HUES64 (cell line): ENCODE data around the gene DALRD3.
"Not testable (repeated sequence)": the region's sequence is repeated elsewhere in the genome, so short reads cannot be mapped to it uniquely, and the experiment has no call there.

Experiments
- H3K27ac ChIP-seq: 2 replicates; pipeline ENCODE4 v1.7.0; 2013; ENCODE audit warnings: low read depth, low read length, inconsistent platforms
- H3K27me3 ChIP-seq: 2 replicates; pipeline ENCODE4 v1.6.1; 2013; ENCODE audit warnings: mild to moderate bottlenecking, low read length; ENCODE audit not compliant: insufficient read depth
- H3K36me3 ChIP-seq: 2 replicates; pipeline ENCODE4 v1.6.1; 2013; ENCODE audit warnings: mild to moderate bottlenecking, low read length; ENCODE audit not compliant: insufficient read depth
- H3K4me1 ChIP-seq: 2 replicates; pipeline ENCODE4 v1.6.1; 2013; ENCODE audit warnings: mild to moderate bottlenecking, low read length, moderate library complexity; ENCODE audit not compliant: insufficient read depth
- H3K4me3 ChIP-seq: 2 replicates; pipeline ENCODE4 v1.5.1; 2013; ENCODE audit warnings: mild to moderate bottlenecking, low read length, moderate library complexity
- H3K9ac ChIP-seq: 2 replicates; pipeline ENCODE4 v1.6.1; 2013; ENCODE audit warnings: mild to moderate bottlenecking, low read depth, low read length
- H3K9me3 ChIP-seq: 2 replicates; pipeline ENCODE4 v1.6.1; 2013; ENCODE audit warnings: low read depth, low read length; ENCODE audit not compliant: insufficient read depth
- WGBS: fragments of 150-250, 120-280 bp; methylation state at CpG from one replicate; pipeline ENCODE4 v1.1.7; 2013; ENCODE audit warnings: missing lambda C conversion rate; 5-methylcytosine and 5-hydroxymethylcytosine counted together

DALRD3 gene

GRCh38 chr3:49013113-49013737 is 5.2 kb downstream of the DALRD3 start:
- H3K27me3 ChIP-seq: no peaks in the 10 kb centered on the region
- no peaks in the 10 kb centered on the region for H3K9me3 ChIP-seq
- 0 out of 2 replicates have a peak, but pooled peaks cover 5% of the 10 kb centered on the region for H3K4me1 ChIP-seq
- peaks cover 61% of the 10 kb centered on the region for H3K36me3 ChIP-seq
- no peak overlapping the region for H3K27ac ChIP-seq
- H3K9ac ChIP-seq: no peak overlapping the region
- 95% methylated on average over 19 of the region's 19 CpGs for WGBS
- H3K4me3 ChIP-seq: no peak overlapping the region

- WGBS: 94% methylated on average over 17 of the region's 17 CpGs
- Histone ChIP-seq H3K36me3 (peaks cover 61% of the 10 kb centered on the region), H3K27ac (no peak overlapping the region), H3K4me3 (no peak overlapping the region), H3K27me3 (no peaks in the 10 kb centered on the region), H3K9ac (no peak overlapping the region), H3K4me1 (0 out of 2 replicates have a peak, but pooled peaks cover 6% of the 10 kb centered on the region), H3K9me3 (no peaks in the 10 kb centered on the region)
Measured at GRCh38 chr3:49012441-49013017, 5.9 kb downstream of the DALRD3 start.

- Histone ChIP-seq H3K4me3 (no peak overlapping the region), H3K9me3 (no peaks in the 10 kb centered on the region), H3K9ac (no peak overlapping the region), H3K36me3 (peaks cover 37% of the 10 kb centered on the region), H3K27ac (no peak overlapping the region), H3K27me3 (no peaks in the 10 kb centered on the region), H3K4me1 (0 out of 2 replicates have a peak, but pooled peaks cover 6% of the 10 kb centered on the region)
- WGBS: 94% methylated on average over 3 of the region's 3 CpGs
Measured at GRCh38 chr3:49009396-49009795, 9.0 kb downstream of the DALRD3 start.

- H3K4me1 ChIP-seq, H3K9ac ChIP-seq, H3K9me3 ChIP-seq, H3K27me3 ChIP-seq, H3K27ac ChIP-seq: not testable (repeated sequence)
- WGBS: 96% methylated on average over 5 of the region's 5 CpGs
- peaks cover 30% of the 10 kb centered on the region for H3K36me3 ChIP-seq
- peak overlapping the region; percentile 96 for H3K4me3 ChIP-seq
Measured at GRCh38 chr3:49008627-49009026, 9.8 kb downstream of the DALRD3 start.

- WGBS: 17% methylated on average over 41 of the region's 41 CpGs
- no peaks in the 10 kb centered on the region for H3K9me3 ChIP-seq
- H3K36me3 ChIP-seq: peaks cover 23% of the 10 kb centered on the region
- 0 out of 2 replicates have a peak, but pooled peaks cover 6% of the 10 kb centered on the region for H3K4me1 ChIP-seq
- peak overlapping the region; percentile 100 for H3K27ac ChIP-seq
- H3K9ac ChIP-seq: peak overlapping the region; percentile 100
- no peaks in the 10 kb centered on the region for H3K27me3 ChIP-seq
- peak overlapping the region; percentile 96 for H3K4me3 ChIP-seq
Measured at GRCh38 chr3:49007771-49008528, 10.4 kb downstream of the DALRD3 start.

GRCh38 chr3:49007068-49007770 is 11.2 kb downstream of the DALRD3 start, which contains the start of gene WDR6:
WDR6 (plus strand) TSS chr3:49007391; CDS start chr3:49007432, 41 bp downstream.
- H3K9ac ChIP-seq: peak within 1 kb of the TSS; percentile 100
- peaks cover 16% of the 10 kb centered on the region for H3K36me3 ChIP-seq
- peak within 1 kb of the TSS; percentile 96 for H3K4me3 ChIP-seq
- H3K9me3 ChIP-seq: no peaks in the 10 kb centered on the region
- 0 out of 2 replicates have a peak, but pooled peaks cover 6% of the 10 kb centered on the region for H3K4me1 ChIP-seq
- WGBS: under 1% methylated on average over 65 of the region's 65 CpGs
- peak within 1 kb of the TSS; percentile 100 for H3K27ac ChIP-seq
- H3K27me3 ChIP-seq: no peaks in the 10 kb centered on the region

GRCh38 chr3:49006408-49007067 is 11.8 kb downstream of the DALRD3 start:
- Histone ChIP-seq H3K9me3 (no peaks in the 10 kb centered on the region), H3K27ac (peak overlapping the region; percentile 100), H3K36me3 (peaks cover 9% of the 10 kb centered on the region), H3K4me3 (peak overlapping the region; percentile 96), H3K9ac (peak overlapping the region; percentile 100), H3K27me3 (no peaks in the 10 kb centered on the region), H3K4me1 (0 out of 2 replicates have a peak, but pooled peaks cover 6% of the 10 kb centered on the region)
- WGBS: 4% methylated on average over 32 of the region's 32 CpGs

- H3K27ac ChIP-seq: no peak overlapping the region
- 0 out of 2 replicates have a peak, but pooled peaks cover 6% of the 10 kb centered on the region for H3K4me1 ChIP-seq
- H3K9ac ChIP-seq: no peak overlapping the region
- 93% methylated on average over 5 of the region's 5 CpGs for WGBS
- peaks cover 5% of the 10 kb centered on the region; the same call in 1 of the 2 replicates for H3K36me3 ChIP-seq
- no peaks in the 10 kb centered on the region for H3K9me3 ChIP-seq
- H3K4me3 ChIP-seq: peak overlapping the region; percentile 96
- no peaks in the 10 kb centered on the region for H3K27me3 ChIP-seq
Measured at GRCh38 chr3:49005998-49006397, 12.4 kb downstream of the DALRD3 start.

- Histone ChIP-seq H3K36me3 (peaks cover 5% of the 10 kb centered on the region; the same call in 1 of the 2 replicates), H3K27me3 (no peaks in the 10 kb centered on the region), H3K27ac (no peak overlapping the region), H3K9ac (no peak overlapping the region), H3K4me3 (no peak overlapping the region), H3K4me1 (0 out of 2 replicates have a peak, but pooled peaks cover 6% of the 10 kb centered on the region), H3K9me3 (no peaks in the 10 kb centered on the region)
- WGBS: 97% methylated on average over 3 of the region's 3 CpGs
Measured at GRCh38 chr3:49005303-49005680, 13.1 kb downstream of the DALRD3 start.
